ENCODE measurements around the gene SV2C. TPM values are rescaled to one million over a fixed set of nuclear protein-coding genes. Genes with fewer than 3 reads are reported as not detected.
"Not testable (repeated sequence)": the region's sequence is repeated elsewhere in the genome, so short reads cannot be mapped to it uniquely, and the experiment has no call there.

Gene SV2C
- total RNA-seq, 4 donors from 2014 or later = 0.05 to 0.11 TPM; not detected in 2

GRCh38 chr5:76234665-76235064, 151.5 kb downstream of the SV2C start:
- Histone ChIP-seq H3K27me3 (no peaks in the 10 kb centered on the region), H3K4me1 (no peaks in the 10 kb centered on the region), H3K9me3 (no peaks in the 10 kb centered on the region), H3K36me3 (no peaks in the 10 kb centered on the region), H3K4me3 (replicated peaks in 1 of 3) (no peak overlapping the region), H3K27ac (no peak overlapping the region)
- intact Hi-C loops (cut with DNase I) = no loop called here
- WGBS, 2 donors = 83 to 84% methylated on average over 4 of the region's 4 CpGs
- TF ChIP-seq POLR2A (IDR thresholded peaks at IDR 0.05) (no peak), CTCF (IDR thresholded peaks at IDR 0.05) (no peak)
- DNase-seq = no peak

DNA sequence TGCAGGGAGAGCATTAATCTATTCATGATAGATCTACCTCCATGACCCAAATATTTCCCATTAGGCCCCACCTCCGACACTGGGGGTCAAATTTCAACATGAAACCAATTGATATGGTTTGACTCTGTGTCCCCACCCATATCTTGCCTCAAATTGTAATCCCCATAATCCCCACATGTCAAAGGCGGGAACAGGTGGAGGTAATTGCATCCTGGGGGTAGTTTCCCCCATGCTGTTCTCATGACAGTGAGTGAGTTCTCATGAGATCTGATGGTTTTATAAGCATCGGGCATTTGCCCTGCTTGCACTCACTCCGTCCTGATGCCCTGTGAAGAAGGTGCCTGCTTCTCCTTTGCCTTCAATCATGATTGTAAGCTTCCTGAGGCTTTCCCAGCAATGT, 153.5 kb downstream of the SV2C start:
- no peak for DNase-seq

DNA sequence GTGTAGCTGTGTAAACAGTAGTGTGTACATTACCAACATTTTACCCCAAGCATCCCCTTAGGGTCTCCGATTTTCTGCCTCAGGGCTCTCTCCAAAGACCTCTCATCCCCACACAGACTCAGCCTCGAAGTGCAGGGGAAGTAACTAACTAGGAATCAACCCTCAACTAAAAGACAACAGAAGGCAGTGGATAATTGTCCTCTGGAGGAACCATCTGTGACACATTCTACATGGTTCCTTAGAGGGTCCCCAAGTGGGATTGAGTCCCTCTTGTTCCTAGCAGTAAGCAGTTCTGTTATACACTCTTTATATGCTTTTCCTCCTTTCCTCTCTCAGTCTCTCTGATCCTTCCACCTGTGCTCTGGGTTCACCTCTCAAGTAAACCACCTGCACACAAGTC, 157.2 kb downstream of the SV2C start:
- Histone ChIP-seq H3K4me3 (replicated peaks in 1 of 3) (no peak overlapping the region), H3K4me1 (no peaks in the 10 kb centered on the region), H3K27ac (no peak overlapping the region), H3K36me3 (no peaks in the 10 kb centered on the region), H3K9me3 (no peaks in the 10 kb centered on the region), H3K27me3 (no peaks in the 10 kb centered on the region)
- 58 to 63% methylated on average over 2 of the region's 2 CpGs for WGBS, 2 donors
- DNase-seq = no peak
- no peak for TF ChIP-seq CTCF (IDR thresholded peaks at IDR 0.05)
- TF ChIP-seq POLR2A (IDR thresholded peaks at IDR 0.05) = no peak
- intact Hi-C loops (cut with DNase I) = no loop called here

More for the DNA sequence above, 153.5 kb downstream of the SV2C start:
- TF ChIP-seq CTCF (IDR thresholded peaks at IDR 0.05) = no peak
- TF ChIP-seq POLR2A (IDR thresholded peaks at IDR 0.05) = no peak
- H3K4me1 ChIP-seq = no peaks in the 10 kb centered on the region
- WGBS, 2 donors = 92 to 96% methylated on average over 4 of the region's 4 CpGs
- no peaks in the 10 kb centered on the region for H3K9me3 ChIP-seq
- no peaks in the 10 kb centered on the region for H3K27me3 ChIP-seq
- intact Hi-C loops (cut with DNase I) = no loop called here
- H3K4me3 ChIP-seq (replicated peaks in 1 of 3) = no peak overlapping the region
- H3K27ac ChIP-seq = no peak overlapping the region
- H3K36me3 ChIP-seq = no peaks in the 10 kb centered on the region

- H3K27ac ChIP-seq; H3K9me3 ChIP-seq; intact Hi-C loops (cut with DNase I); H3K36me3 ChIP-seq; H3K4me3 ChIP-seq (replicated peaks in 1 of 3); DNase-seq; H3K27me3 ChIP-seq; H3K4me1 ChIP-seq: not testable (repeated sequence)
- WGBS, 2 donors = 92 to 94% methylated on average over 22 of the region's 22 CpGs
These were observed 159.0 kb downstream of the SV2C start for GRCh38 chr5:76242155-76242554.

- no peak for TF ChIP-seq POLR2A (IDR thresholded peaks at IDR 0.05)
- no peak for TF ChIP-seq CTCF (IDR thresholded peaks at IDR 0.05)
- intact Hi-C loops (cut with DNase I) = no loop called here
- WGBS, 2 donors = 79 to 80% methylated on average over 3 of the region's 3 CpGs
These were observed 162.4 kb downstream of the SV2C start for GRCh38 chr5:76245590-76245989.

DNA sequence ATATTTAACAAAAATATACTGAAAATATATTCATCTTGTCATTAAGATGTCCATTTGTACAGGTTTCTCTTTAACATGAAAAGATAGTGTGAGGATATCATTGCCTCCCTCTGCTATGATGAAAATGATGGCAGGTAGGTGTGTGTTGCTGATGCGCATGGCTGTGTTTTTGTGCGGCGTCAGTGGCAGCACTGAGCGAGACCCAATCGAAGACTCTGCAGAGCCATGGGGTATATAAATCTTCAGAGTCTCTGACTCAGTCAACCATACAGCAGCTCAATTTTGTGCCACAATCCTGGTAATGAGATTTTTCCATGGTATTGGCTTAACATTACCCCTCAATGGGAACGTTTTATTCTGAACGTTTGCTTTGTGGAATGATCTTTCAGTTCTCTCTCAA, 166.4 kb downstream of the SV2C start:
- intact Hi-C loops (cut with DNase I) = loop anchor here (10.0 kb wide), 1 partner anchor 525 kb away; no protein-coding TSS in a partner anchor
- DNase-seq = no peak
- Histone ChIP-seq H3K4me1 (no peaks in the 10 kb centered on the region), H3K27ac (no peak overlapping the region), H3K9me3 (no peaks in the 10 kb centered on the region), H3K36me3 (no peaks in the 10 kb centered on the region), H3K4me3 (replicated peaks in 1 of 3) (no peak overlapping the region), H3K27me3 (no peaks in the 10 kb centered on the region)
- 89% methylated on average over 7 of the region's 7 CpGs for WGBS, 2 donors
- TF ChIP-seq CTCF (IDR thresholded peaks at IDR 0.05) = no peak
- TF ChIP-seq POLR2A (IDR thresholded peaks at IDR 0.05) = no peak

More at GRCh38 chr5:76245590-76245989, 162.4 kb downstream of the SV2C start:
- Histone ChIP-seq H3K4me3 (replicated peaks in 1 of 3) (no peak overlapping the region), H3K9me3 (no peaks in the 10 kb centered on the region), H3K4me1 (no peaks in the 10 kb centered on the region), H3K27ac (no peak overlapping the region), H3K27me3 (no peaks in the 10 kb centered on the region), H3K36me3 (no peaks in the 10 kb centered on the region)
- DNase-seq = no peak
